Activated naive CD4-positive, alpha-beta T cell treated with anti-CD3 and anti-CD28 coated beads for 36 hours (primary cell): Measurements from ENCODE around the gene PSORS1C1. TPM values are rescaled to one million over a fixed set of nuclear protein-coding genes. Genes with fewer than 3 reads are reported as not detected.
"Not testable (repeated sequence)": the region's sequence is repeated elsewhere in the genome, so short reads cannot be mapped to it uniquely, and the experiment has no call there.

Experiments
- CTCF ChIA-PET: fragments of 350-600 bp; sonication (Branson Sonifier 250); formaldehyde crosslinking; loops from one replicate; lab custom pipeline; 2021; ENCODE audit warnings: antibody characterized with exemption; lab: Charles Lee
- DNase-seq: peaks from one replicate; pipeline ENCODE4 v3.0.0-alpha.2; 2020
- H3K27ac Mint-ChIP-seq: one replicate; pipeline ENCODE4 v1.8.0; 2021; ENCODE audit warnings: mild to moderate bottlenecking, mixed read lengths
- H3K27me3 Mint-ChIP-seq: one replicate; pipeline ENCODE4 v1.8.0; 2021; ENCODE audit warnings: low read depth, mixed read lengths
- H3K36me3 Mint-ChIP-seq: one replicate; pipeline ENCODE4 v1.8.0; 2021; ENCODE audit warnings: low read depth, mixed read lengths
- H3K4me1 Mint-ChIP-seq: one replicate; pipeline ENCODE4 v1.8.0; 2021; ENCODE audit warnings: low read depth, mixed read lengths
- H3K4me3 Mint-ChIP-seq: one replicate; pipeline ENCODE4 v1.8.0; 2021; ENCODE audit warnings: mild to moderate bottlenecking, moderate library complexity, mixed read lengths
- H3K9me3 Mint-ChIP-seq: one replicate; pipeline ENCODE4 v1.8.0; 2021; ENCODE audit warnings: mixed read lengths
- intact Hi-C: fragments of 100-400 bp; cut with micrococcal nuclease; formaldehyde crosslinking; loops from one replicate; pipeline ENCODE4 v1.15.1; 2023
- total RNA-seq, 2 experiments: library from RNA; stranded (reverse); gene quantifications; one replicate each; pipeline ENCODE4 v1.2.3, GENCODE V29; 2021

The PSORS1C1 gene
- total RNA-seq, result under 1 TPM; 0.29 to 0.40 TPM

DNA sequence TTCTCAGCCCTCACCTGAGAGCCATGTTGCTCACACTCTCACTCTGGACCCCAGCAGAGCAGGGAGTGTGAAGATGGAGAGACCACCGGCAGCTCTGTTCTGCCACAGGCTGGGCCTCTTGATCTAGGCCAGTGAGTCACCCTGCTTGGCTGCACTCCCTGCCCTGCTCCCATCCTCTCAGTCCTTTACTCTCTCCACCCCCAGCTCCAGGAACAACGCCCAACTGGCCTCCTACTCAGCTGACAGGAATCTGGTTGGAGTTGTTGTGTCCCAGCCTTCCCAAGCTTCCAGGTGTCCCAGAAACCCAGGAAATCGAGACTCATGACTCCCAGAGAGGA, at the start of gene PSORS1C1:
TSS of gene PSORS1C1 (plus strand) at position 260 of the 338 bp plus-strand sequence. CDS start 14,833 bp downstream, outside the sequence.
- no peaks in the 10 kb centered on the region for H3K9me3 Mint-ChIP-seq
- no peaks in the 10 kb centered on the region for H3K36me3 Mint-ChIP-seq
- DNase-seq, result no peak
- intact Hi-C loops, result no loop called here
- no peaks in the 10 kb centered on the region for H3K27me3 Mint-ChIP-seq
- no peak within 1 kb of the TSS for H3K4me3 Mint-ChIP-seq
- no peak within 1 kb of the TSS for H3K27ac Mint-ChIP-seq
- H3K4me1 Mint-ChIP-seq, result peaks cover 5% of the 10 kb centered on the region
- CTCF ChIA-PET, result interaction anchor here (1.5 to 2.3 kb wide), 3 partner anchors 13 to 22 kb away, joined by 3 to 8 read pairs (median 4); no protein-coding TSS in a partner anchor

- H3K27ac Mint-ChIP-seq, result no peak overlapping the region
- no peaks in the 10 kb centered on the region for H3K4me1 Mint-ChIP-seq
- no peak overlapping the region for H3K4me3 Mint-ChIP-seq
- no peaks in the 10 kb centered on the region for H3K9me3 Mint-ChIP-seq
- intact Hi-C loops, result no loop called here
- no peaks in the 10 kb centered on the region for H3K27me3 Mint-ChIP-seq
- no peaks in the 10 kb centered on the region for H3K36me3 Mint-ChIP-seq
- DNase-seq, result no peak
- CTCF ChIA-PET, result no interaction called here
Measured at GRCh38 chr6:31065556-31065955, 49.0 kb upstream of the PSORS1C1 start.

GRCh38 chr6:31067028-31067427, 47.6 kb upstream of the PSORS1C1 start:
- H3K27me3 Mint-ChIP-seq, DNase-seq, H3K9me3 Mint-ChIP-seq, H3K4me3 Mint-ChIP-seq, CTCF ChIA-PET, H3K27ac Mint-ChIP-seq, H3K36me3 Mint-ChIP-seq, intact Hi-C loops, H3K4me1 Mint-ChIP-seq: not testable (repeated sequence)

- not testable (repeated sequence) for H3K9me3 Mint-ChIP-seq, H3K36me3 Mint-ChIP-seq, H3K27ac Mint-ChIP-seq, H3K4me3 Mint-ChIP-seq, DNase-seq, H3K4me1 Mint-ChIP-seq, H3K27me3 Mint-ChIP-seq
- intact Hi-C loops, result loop anchor here (2.0 kb wide), 1 partner anchor 19 kb away; no protein-coding TSS in a partner anchor
- CTCF ChIA-PET, result interaction anchor here (0.7 to 3.5 kb wide), 5 partner anchors 11 to 153 kb away, joined by 3 to 26 read pairs (median 6); no protein-coding TSS in a partner anchor
Measured at GRCh38 chr6:31067891-31068668, 46.5 kb upstream of the PSORS1C1 start.

DNA sequence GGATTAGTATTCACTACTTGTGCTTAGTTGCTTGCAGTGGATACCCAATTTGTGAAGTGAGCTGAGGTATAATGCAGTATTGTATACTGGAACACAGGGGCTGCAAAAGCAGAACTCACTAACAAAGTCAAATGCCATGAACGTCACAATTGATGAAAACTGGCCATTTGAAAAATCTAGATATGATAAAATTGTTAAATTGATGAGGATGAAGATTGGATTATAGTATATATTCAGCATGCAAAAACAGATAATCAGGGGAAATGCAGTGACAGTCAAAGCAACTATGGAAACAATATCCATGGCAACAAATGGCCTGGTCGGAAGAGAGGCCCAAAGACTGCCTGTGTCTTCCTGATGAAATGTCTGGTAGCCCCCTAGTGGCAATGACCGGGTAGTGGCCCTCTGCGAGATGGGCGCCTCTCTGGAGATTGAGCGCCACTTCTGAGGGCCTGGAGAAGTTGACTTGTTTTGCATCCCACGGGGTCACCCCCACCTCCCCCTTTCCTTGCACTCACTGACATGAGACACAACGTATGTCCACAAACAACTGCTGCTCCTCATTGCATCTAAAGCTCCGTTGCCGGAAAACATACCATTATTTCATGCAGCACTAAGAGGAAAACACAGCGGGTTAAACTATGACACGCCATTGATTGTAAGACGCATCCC, 45.8 kb upstream of the PSORS1C1 start:
- DNase-seq, result peak; percentile 84
- Mint-ChIP-seq H3K36me3 (no peaks in the 10 kb centered on the region), H3K27ac (no peak overlapping the region), H3K9me3 (no peaks in the 10 kb centered on the region), H3K4me3 (no peak overlapping the region), H3K27me3 (no peaks in the 10 kb centered on the region), H3K4me1 (no peaks in the 10 kb centered on the region)
- intact Hi-C loops, result loop anchor here (1.0 to 2.0 kb wide), 2 partner anchors 18 to 154 kb away; no protein-coding TSS in a partner anchor
- CTCF ChIA-PET, result interaction anchor here (0.6 to 3.5 kb wide), 15 partner anchors 11 to 240 kb away, joined by 3 to 27 read pairs (median 4); partner anchors contain the start of genes MUCL3 and VARS2

DNA sequence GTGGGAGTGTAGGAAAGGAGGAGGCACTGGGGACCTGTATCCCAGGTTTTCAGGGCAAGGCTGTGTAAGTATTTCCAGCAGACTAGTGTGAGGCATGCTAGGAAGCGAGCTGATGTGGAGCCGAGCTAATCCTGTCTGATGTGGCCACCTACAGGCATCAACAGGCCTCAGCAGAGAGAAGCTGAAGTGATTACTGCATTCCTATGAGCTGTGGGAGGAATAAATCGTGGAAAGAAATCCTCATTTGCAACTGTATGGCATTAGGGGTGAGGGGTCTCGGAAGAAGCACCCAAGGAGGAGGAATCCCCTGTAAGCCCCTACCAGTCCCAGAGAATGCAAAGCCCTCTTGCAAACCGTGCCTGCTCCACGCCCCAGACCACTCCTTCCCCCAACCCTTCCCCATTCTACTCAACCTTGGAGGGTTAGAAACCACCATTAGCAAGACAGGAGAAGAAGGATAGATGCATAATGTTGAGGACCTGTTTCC, 43.8 kb upstream of the PSORS1C1 start:
- no peak for DNase-seq
- Mint-ChIP-seq H3K4me3 (no peak overlapping the region), H3K9me3 (no peaks in the 10 kb centered on the region), H3K27ac (no peak overlapping the region), H3K36me3 (no peaks in the 10 kb centered on the region), H3K4me1 (no peaks in the 10 kb centered on the region), H3K27me3 (no peaks in the 10 kb centered on the region)
- CTCF ChIA-PET, result interaction anchor here (0.9 to 3.5 kb wide), 8 partner anchors 9 to 156 kb away, joined by 3 to 27 read pairs (median 5); partner anchors contain the start of genes MUCL3 and VARS2
- intact Hi-C loops, result no loop called here

GRCh38 chr6:31074401-31074800, 40.2 kb upstream of the PSORS1C1 start:
- Mint-ChIP-seq H3K4me1 (peaks cover 2% of the 10 kb centered on the region), H3K27ac (no peak overlapping the region), H3K36me3 (no peaks in the 10 kb centered on the region), H3K27me3 (no peaks in the 10 kb centered on the region), H3K4me3 (no peak overlapping the region), H3K9me3 (no peaks in the 10 kb centered on the region)
- intact Hi-C loops, result no loop called here
- CTCF ChIA-PET, result interaction anchor here (1.9 kb wide), 1 partner anchor 13 kb away, joined by 6 read pairs; no protein-coding TSS in a partner anchor
- no peak for DNase-seq

DNA sequence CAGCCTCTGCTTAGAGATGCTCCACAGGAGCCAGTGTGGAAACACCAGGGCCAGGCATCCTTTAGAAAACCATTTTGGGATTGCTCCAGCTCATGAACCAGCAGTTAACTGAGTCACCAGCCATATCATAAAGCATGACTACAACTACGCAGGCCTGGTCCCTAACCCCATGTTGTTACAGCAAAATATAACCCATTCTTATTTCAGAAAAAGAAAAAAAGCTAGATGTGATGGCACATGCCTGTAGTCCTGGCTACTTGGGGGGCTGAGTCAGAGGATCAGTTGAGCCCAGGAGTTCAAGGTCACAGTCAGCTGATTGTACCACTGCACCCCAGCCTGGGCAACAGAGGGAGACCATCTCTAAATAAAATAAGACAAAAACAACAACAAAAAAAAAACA, 39.1 kb upstream of the PSORS1C1 start:
- DNase-seq, result no peak
- CTCF ChIA-PET, result interaction anchor here (0.6 to 0.7 kb wide), 2 partner anchors 12 to 744 kb away, joined by 3 to 5 read pairs; no protein-coding TSS in a partner anchor
- Mint-ChIP-seq H3K9me3 (no peaks in the 10 kb centered on the region), H3K27me3 (no peaks in the 10 kb centered on the region), H3K4me1 (peaks cover 8% of the 10 kb centered on the region), H3K4me3 (no peak overlapping the region), H3K27ac (no peak overlapping the region), H3K36me3 (no peaks in the 10 kb centered on the region)
- intact Hi-C loops, result no loop called here

DNA sequence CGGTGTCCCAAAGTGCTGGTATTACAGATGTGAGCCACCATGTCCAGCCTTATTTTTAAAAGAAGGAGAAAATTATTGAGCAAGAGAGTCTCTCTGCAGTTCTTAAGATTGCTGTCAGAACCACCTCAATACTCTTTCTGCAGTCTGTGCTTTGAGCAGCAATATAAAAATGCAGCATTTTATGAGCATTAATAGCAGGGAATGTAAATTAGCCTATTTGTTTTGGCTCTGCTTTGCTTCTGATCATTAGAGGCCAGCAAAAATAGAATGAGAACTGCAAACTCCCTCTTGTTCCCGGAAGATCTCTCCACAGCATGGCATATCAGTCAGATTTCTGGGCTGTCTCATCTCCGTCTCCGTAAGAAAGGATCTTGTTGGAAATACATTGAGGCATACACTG, 38.0 kb upstream of the PSORS1C1 start:
- intact Hi-C loops, result no loop called here
- no peaks in the 10 kb centered on the region for H3K27me3 Mint-ChIP-seq
- H3K4me3 Mint-ChIP-seq, result no peak overlapping the region
- no peak overlapping the region for H3K27ac Mint-ChIP-seq
- CTCF ChIA-PET, result no interaction called here
- peaks cover 8% of the 10 kb centered on the region for H3K4me1 Mint-ChIP-seq
- no peak for DNase-seq
- H3K36me3 Mint-ChIP-seq, result no peaks in the 10 kb centered on the region
- H3K9me3 Mint-ChIP-seq, result no peaks in the 10 kb centered on the region

- peak overlapping the region; percentile 32 for H3K4me3 Mint-ChIP-seq
- no peaks in the 10 kb centered on the region for H3K9me3 Mint-ChIP-seq
- intact Hi-C loops, result loop anchor here (1.0 to 2.0 kb wide), 3 partner anchors 164 to 597 kb away; no protein-coding TSS in a partner anchor
- peaks cover 8% of the 10 kb centered on the region for H3K4me1 Mint-ChIP-seq
- DNase-seq, result peak; percentile 86
- CTCF ChIA-PET, result interaction anchor here (0.6 to 4.2 kb wide), 42 partner anchors 7 to 597 kb away, joined by 3 to 73 read pairs (median 4); partner anchors contain the start of genes DHX16, GTF2H4 and VARS2
- H3K36me3 Mint-ChIP-seq, result no peaks in the 10 kb centered on the region
- no peaks in the 10 kb centered on the region for H3K27me3 Mint-ChIP-seq
- no peak overlapping the region for H3K27ac Mint-ChIP-seq
Measured at GRCh38 chr6:31079656-31080261, 34.8 kb upstream of the PSORS1C1 start.

GRCh38 chr6:31081872-31082271, 32.7 kb upstream of the PSORS1C1 start:
- no peaks in the 10 kb centered on the region for H3K9me3 Mint-ChIP-seq
- intact Hi-C loops, result no loop called here

More at GRCh38 chr6:31081872-31082271, 32.7 kb upstream of the PSORS1C1 start:
- H3K27ac Mint-ChIP-seq, result no peak overlapping the region
- peaks cover 9% of the 10 kb centered on the region for H3K4me1 Mint-ChIP-seq
- no peak overlapping the region for H3K4me3 Mint-ChIP-seq
- CTCF ChIA-PET, result interaction anchor here (0.7 to 4.2 kb wide), 4 partner anchors 11 to 203 kb away, joined by 3 to 73 read pairs (median 4); partner anchors contain the start of gene VARS2
- DNase-seq, result no peak
- H3K36me3 Mint-ChIP-seq, result no peaks in the 10 kb centered on the region
- no peaks in the 10 kb centered on the region for H3K27me3 Mint-ChIP-seq
